B cell (primary cell): ENCODE measurements around the gene DRC1. TPM values are rescaled to one million over a fixed set of nuclear protein-coding genes. Genes with fewer than 3 reads are reported as not detected.

Source experiments
- ATAC-seq: fragments of 200-7000 bp; cut with Tn5 transposase; one replicate; pipeline ENCODE4 v1.10.0; 2021; ENCODE audit warnings: low read depth, mild to moderate bottlenecking, moderate number of reproducible peaks, moderate library complexity
- CTCF ChIA-PET: fragments of 350-600 bp; sonication (Branson Sonifier 250); formaldehyde crosslinking; loops from one replicate; lab custom pipeline; 2021; ENCODE audit warnings: antibody characterized with exemption, inconsistent platforms; lab: Charles Lee
- POLR2A ChIA-PET: fragments of 350-600 bp; sonication (Branson Sonifier 250); formaldehyde crosslinking; loops from one replicate; lab custom pipeline; 2021; ENCODE audit warnings: antibody characterized with exemption; lab: Charles Lee
- DNase-seq: peaks from one replicate; pipeline ENCODE4 v3.0.0; 2013
- H2AFZ ChIP-seq: 2 replicates; pipeline ENCODE4 v1.6.1; 2012; ENCODE audit warnings: mild to moderate bottlenecking, low read depth, low read length; ENCODE audit not compliant: insufficient read depth, poor library complexity, severe bottlenecking
- H3K27ac ChIP-seq, 2 donors: 1 replicate in 1 of 2; 2 replicates in 1 of 2; pipeline ENCODE4 v1.5.1; 2012 to 2013; ENCODE audit warnings: low read length in 2 of 2, mild to moderate bottlenecking in 2 of 2, moderate library complexity in 1 of 2
- H3K27me3 ChIP-seq, 4 experiments: fragments of 200-600 bp in 1 of 4; sonication (generic) in 1 of 4; replicated peaks in 1 of 4; 1 replicate in 2 of 4; 2 replicates in 2 of 4; pipeline versions ENCODE4 v1.6.1 to v1.7.0; 2013 to 2016; ENCODE audit warnings: low read length in 3 of 4, mild to moderate bottlenecking in 2 of 4, mixed read lengths in 1 of 4, moderate library complexity in 1 of 4; ENCODE audit not compliant: insufficient read depth in 4 of 4, control insufficient read depth in 3 of 4; ENCODE audit errors: control extremely low read depth in 1 of 4
- H3K36me3 ChIP-seq, 2 experiments: replicated peaks in 1 of 2; 1 replicate in 1 of 2; 2 replicates in 1 of 2; pipeline versions ENCODE4 v1.6.1 to v1.7.1; 2013; ENCODE audit warnings: low read length in 1 of 2; ENCODE audit not compliant: insufficient read depth in 2 of 2, control insufficient read depth in 1 of 2; ENCODE audit errors: control extremely low read depth in 1 of 2, extremely low read depth in 1 of 2
- H3K4me1 ChIP-seq, 2 donors: fragments of 200-600 bp in 1 of 2; sonication (generic) in 1 of 2; 1 replicate in 1 of 2; 2 replicates in 1 of 2; pipeline versions ENCODE4 v1.5.1 to v1.6.1; 2013 to 2017; ENCODE audit warnings: low read length in 2 of 2; ENCODE audit not compliant: control insufficient read depth in 2 of 2, insufficient read depth in 2 of 2
- H3K4me2 ChIP-seq: replicated peaks from 2 replicates; pipeline ENCODE3; 2012; ENCODE audit warnings: mild to moderate bottlenecking, low read depth, low read length; ENCODE audit not compliant: poor library complexity, severe bottlenecking
- H3K4me3 ChIP-seq, 5 experiments: fragments of 200-600 bp in 1 of 5; sonication (generic) in 1 of 5; 1 replicate in 3 of 5; 2 replicates in 2 of 5; pipeline versions ENCODE4 v1.5.1 to v1.7.0; 2011 to 2016; ENCODE audit warnings: low read length in 4 of 5, mild to moderate bottlenecking in 4 of 5, low read depth in 2 of 5, control low read depth in 1 of 5, moderate library complexity in 1 of 5; ENCODE audit not compliant: insufficient read depth in 1 of 5; ENCODE audit errors: control extremely low read depth in 1 of 5, extremely low read depth in 1 of 5
- H3K79me2 ChIP-seq: fragments of 200-600 bp; sonication (generic); one replicate; pipeline ENCODE4 v1.6.0; 2016; ENCODE audit warnings: low read length; ENCODE audit not compliant: control insufficient read depth, insufficient read depth
- H3K9ac ChIP-seq: fragments of 200-600 bp; sonication (generic); 2 replicates; pipeline ENCODE4 v1.6.1; 2017; ENCODE audit warnings: mild to moderate bottlenecking, low read length, moderate library complexity
- H3K9me3 ChIP-seq, 3 donors: one replicate each; pipeline versions ENCODE4 v1.6.1 to v1.7.1; 2013; ENCODE audit warnings: low read length in 2 of 3; ENCODE audit not compliant: control insufficient read depth in 2 of 3, insufficient read depth in 1 of 3; ENCODE audit errors: control extremely low read depth in 1 of 3
- H4K20me1 ChIP-seq: 2 replicates; pipeline ENCODE4 v1.6.0; 2012; ENCODE audit warnings: mild to moderate bottlenecking, low read length; ENCODE audit not compliant: insufficient read depth, control insufficient read depth, poor library complexity, severe bottlenecking
- H3K27ac Mint-ChIP-seq: one replicate; pipeline ENCODE4 v1.8.0; 2021; ENCODE audit warnings: mixed read lengths
- H3K27me3 Mint-ChIP-seq: one replicate; pipeline ENCODE4 v1.8.0; 2021; ENCODE audit warnings: mixed read lengths
- H3K4me1 Mint-ChIP-seq: one replicate; pipeline ENCODE4 v1.8.0; 2021; ENCODE audit warnings: mixed read lengths
- H3K4me3 Mint-ChIP-seq: one replicate; pipeline ENCODE4 v1.8.0; 2021; ENCODE audit warnings: mixed read lengths
- H3K9me3 Mint-ChIP-seq: one replicate; pipeline ENCODE4 v1.8.0; 2022; ENCODE audit warnings: mixed read lengths; ENCODE audit not compliant: insufficient read depth
- CTCF ChIP-seq: fragments of 200-600 bp; IDR thresholded peaks from one replicate; pipeline ENCODE4 v1.8.0; 2022; ENCODE audit warnings: antibody characterized with exemption, mild to moderate bottlenecking
- EZH2 ChIP-seq: IDR thresholded peaks from 2 replicates; pipeline ENCODE4 v1.6.1; 2012; ENCODE audit warnings: borderline replicate concordance, low read depth, mild to moderate bottlenecking, moderate library complexity, low read length; ENCODE audit not compliant: insufficient read depth, poor library complexity, severe bottlenecking
- WGBS: methylation state at CpG from one replicate; pipeline ENCODE4 v1.1.5; 2013; ENCODE audit warnings: missing lambda C conversion rate; ENCODE audit not compliant: insufficient coverage; 5-methylcytosine and 5-hydroxymethylcytosine counted together
- intact Hi-C: fragments of 100-400 bp; cut with micrococcal nuclease; formaldehyde crosslinking; loops from one replicate; pipeline ENCODE4 v1.10.0; 2022
- polyA plus RNA-seq: library from polyadenylated mRNA; depleted of rRNA; stranded (reverse); fragments of >200 nt; gene quantifications from 2 replicates; pipeline ENCODE4 v1.2.3, GENCODE V29; 2012
- total RNA-seq, 2 donors: library from RNA; stranded (reverse); fragments of 120-200 nt in 1 of 2; gene quantifications; 1 replicate in 1 of 2; 2 replicates in 1 of 2; pipeline versions ENCODE4 v1.2.3 to v1.2.4, GENCODE V29; 2013 to 2022

Gene DRC1
- total and polyA plus RNA-seq, 2 donors (not counting 1 experiment from before 2014, with no cell fraction given): not detected

GRCh38 chr2:26484579-26484978 is 82.9 kb downstream of the DRC1 start:
- no peak overlapping the region for H3K4me3 Mint-ChIP-seq
- H4K20me1 ChIP-seq: no peaks in the 10 kb centered on the region
- ChIA-PET CTCF (no interaction called here), POLR2A (no interaction called here)
- DNase-seq (no peak), ATAC-seq (no peak)
- H3K27ac ChIP-seq: no peak overlapping the region
- H3K27me3 Mint-ChIP-seq: peaks cover 9% of the 10 kb centered on the region
- intact Hi-C loops: no loop called here
- no peaks in the 10 kb centered on the region for H3K4me1 ChIP-seq
- H3K4me3 ChIP-seq: no peak overlapping the region
- H2AFZ ChIP-seq: no peak overlapping the region
- TF ChIP-seq CTCF (no peak), EZH2 (no peak)
- H3K36me3 ChIP-seq: no peaks in the 10 kb centered on the region
- H3K4me1 Mint-ChIP-seq: no peaks in the 10 kb centered on the region
- H3K4me2 ChIP-seq: no peak overlapping the region
- no peaks in the 10 kb centered on the region for H3K79me2 ChIP-seq
- peaks cover 0 to 3% (median 0%) of the 10 kb centered on the region in 3 donors for H3K9me3 ChIP-seq
- no peaks in the 10 kb centered on the region for H3K9me3 Mint-ChIP-seq
- no peaks in the 10 kb centered on the region for H3K27me3 ChIP-seq
- H3K27ac Mint-ChIP-seq: no peak overlapping the region
- WGBS: 87% methylated on average over 3 of the region's 4 CpGs
- H3K9ac ChIP-seq: no peak overlapping the region

- no peak for DNase-seq
- no peak overlapping the region for H3K4me2 ChIP-seq
- 100% methylated on average over 1 of the region's 2 CpGs for WGBS
- ChIA-PET CTCF (no interaction called here), POLR2A (no interaction called here)
- H3K4me3 ChIP-seq: no peak overlapping the region
- peaks cover 9% of the 10 kb centered on the region for H3K27me3 Mint-ChIP-seq
- H3K4me1 Mint-ChIP-seq: no peaks in the 10 kb centered on the region
- H3K79me2 ChIP-seq: no peaks in the 10 kb centered on the region
- no peaks in the 10 kb centered on the region for H3K36me3 ChIP-seq
- H3K9ac ChIP-seq: no peak overlapping the region
- H3K27me3 ChIP-seq: no peaks in the 10 kb centered on the region
- no peak overlapping the region for H3K27ac Mint-ChIP-seq
- H2AFZ ChIP-seq: no peak overlapping the region
- H4K20me1 ChIP-seq: no peaks in the 10 kb centered on the region
- no peaks in the 10 kb centered on the region for H3K4me1 ChIP-seq
- TF ChIP-seq EZH2 (no peak), CTCF (no peak)
- H3K9me3 Mint-ChIP-seq: no peaks in the 10 kb centered on the region
- no peak overlapping the region for H3K27ac ChIP-seq
- no peak overlapping the region for H3K4me3 Mint-ChIP-seq
- intact Hi-C loops: no loop called here
- peaks cover 0 to 3% (median 0%) of the 10 kb centered on the region in 3 donors for H3K9me3 ChIP-seq
- no peak for ATAC-seq
Observed at GRCh38 chr2:26485099-26485498, 83.4 kb downstream of the DRC1 start.
